K562 (cell line): Measurements from ENCODE around the gene SMG7. TPM values are rescaled to one million over a fixed set of nuclear protein-coding genes. Genes with fewer than 3 reads are reported as not detected.

Source experiments
- ATAC-seq: fragments of 200-7000 bp; cut with Tn5 transposase; 3 replicates; pipeline ENCODE4 v1.9.1; 2020; ENCODE audit warnings: moderate library complexity
- BruUV-seq: library from RNA; stranded (reverse); fragments of 400-500 nt; replicated peaks from 2 replicates; lab custom pipeline; 2021; lab: Mats Ljungman, UMichigan
- CTCF ChIA-PET: fragments of 300-600 bp; formaldehyde crosslinking; extraction: SDS; loops from one replicate; lab custom pipeline; 2021; ENCODE audit warnings: low intra/inter-chr PET ratio; lab: Yijun Ruan, JAX
- POLR2A ChIA-PET: fragments of 300-600, 350-650 bp; sonication (Branson Sonifier 250); formaldehyde crosslinking; extraction: SDS; loops from one replicate; lab custom pipeline; 2021; ENCODE audit warnings: antibody characterized with exemption, inconsistent platforms; lab: Yijun Ruan, JAX
- DNase-seq, 4 experiments: peaks; one replicate each; pipeline versions ENCODE4 v3.0.0 to v3.0.0-alpha.2; 2011 to 2018; ENCODE audit warnings: low spot score in 3 of 4, mixed read lengths in 3 of 4; ENCODE audit errors: extremely low read depth in 1 of 4
- FAIRE-seq: peaks from 2 replicates; lab custom pipeline; 2011; peaks lifted over from hg19 to GRCh38; lab: Jason Lieb, UNC
- H2AFZ ChIP-seq: 2 replicates; pipeline ENCODE4 v1.6.0; 2011; ENCODE audit warnings: low read depth, low read length, control low read depth, inconsistent platforms
- H3K27ac ChIP-seq: fragments of 200-600 bp; 3 replicates; pipeline ENCODE4 v1.8.0; 2011; ENCODE audit warnings: low read depth, mild to moderate bottlenecking, control low read depth, inconsistent platforms, low read length, moderate library complexity, mixed read lengths; ENCODE audit errors: extremely low read depth
- H3K27me3 ChIP-seq, 2 experiments: fragments of 300-600 bp in 1 of 2; 2 replicates in 1 of 2; 3 replicates in 1 of 2; pipeline versions ENCODE4 v1.6.0 to v1.8.0; 2011; ENCODE audit warnings: inconsistent platforms in 2 of 2, low read length in 2 of 2, mild to moderate bottlenecking in 1 of 2, mixed read lengths in 1 of 2, moderate library complexity in 1 of 2; ENCODE audit not compliant: control insufficient read depth in 2 of 2, insufficient read depth in 2 of 2
- H3K36me3 ChIP-seq: fragments of 300-600 bp; 3 replicates; pipeline ENCODE4 v1.8.0; 2011; ENCODE audit warnings: mild to moderate bottlenecking, low read length, inconsistent platforms; ENCODE audit not compliant: control insufficient read depth, insufficient read depth
- H3K4me1 ChIP-seq, 2 experiments: fragments of 200-600 bp in 1 of 2; replicated peaks in 1 of 2; 2 replicates in 1 of 2; 3 replicates in 1 of 2; pipeline versions ENCODE4 v1.5.1 to v1.8.0; 2011; ENCODE audit warnings: inconsistent platforms in 2 of 2, low read length in 2 of 2, mild to moderate bottlenecking in 1 of 2, mixed read lengths in 1 of 2, moderate library complexity in 1 of 2; ENCODE audit not compliant: control insufficient read depth in 2 of 2, insufficient read depth in 2 of 2
- H3K4me2 ChIP-seq: 2 replicates; pipeline ENCODE4 v1.6.1; 2011; ENCODE audit warnings: low read length, control low read depth, inconsistent platforms, mixed read lengths; ENCODE audit not compliant: insufficient read depth
- H3K4me3 ChIP-seq: fragments of 200-600 bp; sonication (generic), shearing (Covaris generic); 2 replicates; pipeline ENCODE4 v1.5.1; 2016; ENCODE audit warnings: control low read depth, inconsistent platforms
- H3K79me2 ChIP-seq: fragments of 200-600 bp; 3 replicates; pipeline ENCODE4 v1.8.0; 2011; ENCODE audit warnings: low read length, inconsistent platforms; ENCODE audit not compliant: control insufficient read depth, insufficient read depth
- H3K9ac ChIP-seq, 2 experiments: 2 replicates each; pipeline versions ENCODE4 v1.6.0 to v1.6.1; 2011; ENCODE audit warnings: low read depth in 2 of 2, low read length in 2 of 2, control low read depth in 1 of 2, inconsistent platforms in 1 of 2, mild to moderate bottlenecking in 1 of 2, mixed read lengths in 1 of 2; ENCODE audit not compliant: insufficient read depth in 1 of 2
- H3K9me1 ChIP-seq: one replicate; pipeline ENCODE4 v1.6.0; 2011; ENCODE audit warnings: inconsistent platforms, mild to moderate bottlenecking, low read length, moderate library complexity; ENCODE audit not compliant: control insufficient read depth, insufficient read depth
- H3K9me3 ChIP-seq: replicated peaks from 2 replicates; pipeline ENCODE4 v1.5.1; 2011; ENCODE audit warnings: low read depth, low read length, inconsistent platforms; ENCODE audit not compliant: control insufficient read depth, insufficient read depth
- H4K20me1 ChIP-seq: replicated peaks from 2 replicates; pipeline ENCODE4 v1.6.1; 2011; ENCODE audit warnings: low read length, inconsistent platforms, mixed read lengths; ENCODE audit not compliant: control insufficient read depth, insufficient read depth
- ARID1B ChIP-seq: fragments of 450-650 bp; IDR thresholded peaks from 2 replicates; pipeline ENCODE4 v1.6.1; 2016; ENCODE audit warnings: antibody characterized with exemption, mild to moderate bottlenecking, inconsistent platforms
- CBFA2T3 ChIP-seq: fragments of 450-650 bp; IDR thresholded peaks from 2 replicates; pipeline ENCODE4 v1.6.1; 2017
- CTBP1 ChIP-seq: fragments of 450-650 bp; IDR thresholded peaks from 2 replicates; pipeline ENCODE4 v1.6.1; 2016; ENCODE audit warnings: borderline replicate concordance
- ELF4 ChIP-seq: fragments of 450-650 bp; formaldehyde crosslinking; IDR thresholded peaks from 2 replicates; pipeline ENCODE4 v1.4.0; 2022; ENCODE audit warnings: missing genetic modification characterization
- ETV5 ChIP-seq: sonication (generic); formaldehyde crosslinking; IDR thresholded peaks from 2 replicates; pipeline ENCODE4 v1.4.0; 2020; ENCODE audit warnings: low read depth, mild to moderate bottlenecking, missing genetic modification reagents
- HDGF ChIP-seq: fragments of 450-650 bp; IDR thresholded peaks from 2 replicates; pipeline ENCODE4 v1.6.1; 2016
- NFYB ChIP-seq: IDR thresholded peaks from 2 replicates; pipeline ENCODE4 v1.6.1; 2011; ENCODE audit warnings: mild to moderate bottlenecking, moderate library complexity; ENCODE audit not compliant: insufficient read length; ENCODE audit errors: extremely low read depth
- POLR3G ChIP-seq: IDR thresholded peaks from 2 replicates; pipeline ENCODE4 v1.6.1; 2011; ENCODE audit not compliant: insufficient read length, insufficient replicate concordance; ENCODE audit errors: extremely low read depth
- SMC3 ChIP-seq: conservative IDR thresholded peaks from 2 replicates; pipeline ENCODE4 v1.6.1; 2011; ENCODE audit warnings: low read depth, low read length, improper control_type of control experiment; ENCODE audit not compliant: insufficient read depth
- TRIM24 ChIP-seq, 2 experiments: fragments of 450-650 bp; IDR thresholded peaks; 2 replicates each; pipeline ENCODE4 v1.6.1; 2016
- ZEB2 ChIP-seq: fragments of 450-650 bp; IDR thresholded peaks from 2 replicates; pipeline ENCODE4 v1.6.1; 2016
- ZNF583 ChIP-seq: fragments of 250-450 bp; sonication (Bioruptor Pico); IDR thresholded peaks from 2 replicates; pipeline ENCODE4 v1.4.0; 2020
- ZNF766 ChIP-seq: fragments of 200-800 bp; sonication (Bioruptor generic); conservative IDR thresholded peaks from 2 replicates; pipeline ENCODE4 v1.6.1; 2016; ENCODE audit warnings: missing genetic modification characterization, missing compliant biosample characterization
- WGBS: fragments of 100-300 bp; shearing (Covaris generic); methylation state at CpG from one replicate; pipeline ENCODE4 v1.1.6; 2016; ENCODE audit warnings: low coverage, mixed read lengths; ENCODE audit not compliant: insufficient coverage; ENCODE audit errors: missing lambda C conversion rate; 5-methylcytosine and 5-hydroxymethylcytosine counted together
- in situ Hi-C: fragments of 300-500 bp; cut with MboI; formaldehyde crosslinking; loops from 4 replicates; pipeline ENCODE4 v1.15.0; 2018; ENCODE audit warnings: inconsistent platforms, mixed read lengths
- intact Hi-C: fragments of 100-400 bp; cut with micrococcal nuclease; formaldehyde crosslinking; loops from 2 replicates; pipeline ENCODE4 v1.14.2; 2022
- polyA plus RNA-seq, 8 experiments: library from polyadenylated mRNA; depleted of rRNA in 4 of 8; stranded (reverse) in 5 of 8; unstranded in 3 of 8; fragments of >200 nt; fragmentation: Nextera tagmentation in 2 of 8; fragmentation: Illumina TruSeq in 1 of 8; extraction: Ambion mirVana in 2 of 8; extraction: Trizol in 1 of 8; gene quantifications; 2 replicates each; pipeline versions ENCODE4 v1.2.1 to v1.2.3, GENCODE V29; 2011 to 2014; ENCODE audit warnings: inconsistent platforms in 1 of 8, missing spikeins in 1 of 8
- total RNA-seq, 7 experiments: library from RNA; depleted of rRNA in 6 of 7; stranded (reverse); fragments of >200 nt in 6 of 7; fragmentation: Illumina TruSeq in 2 of 7; extraction: Trizol in 2 of 7; gene quantifications; 2 replicates each; pipeline versions ENCODE4 v1.2.1 to v1.2.3, GENCODE V29; 2011 to 2021; ENCODE audit warnings: low replicate concordance in 1 of 7
- TF ChIP-seq, protein P1 (sequence below), 2 experiments: fragments of 450-650 bp; IDR thresholded peaks; 2 replicates each; pipeline ENCODE4 v1.6.1; 2016; ENCODE audit warnings: mild to moderate bottlenecking in 2 of 2, borderline replicate concordance in 1 of 2, low read depth in 1 of 2, moderate library complexity in 1 of 2
- TF ChIP-seq, protein P2 (sequence below): fragments of 250-450 bp; sonication (Bioruptor Pico); IDR thresholded peaks from 2 replicates; pipeline ENCODE4 v1.9.0; 2021; ENCODE audit warnings: mild to moderate bottlenecking

Gene SMG7
- total and polyA plus RNA-seq, 9 of the 15 experiments (the other 6 are each of a cell fraction or from before 2014, with no cell fraction given): 12.4 to 74.6 (median 29.0) TPM

DNA sequence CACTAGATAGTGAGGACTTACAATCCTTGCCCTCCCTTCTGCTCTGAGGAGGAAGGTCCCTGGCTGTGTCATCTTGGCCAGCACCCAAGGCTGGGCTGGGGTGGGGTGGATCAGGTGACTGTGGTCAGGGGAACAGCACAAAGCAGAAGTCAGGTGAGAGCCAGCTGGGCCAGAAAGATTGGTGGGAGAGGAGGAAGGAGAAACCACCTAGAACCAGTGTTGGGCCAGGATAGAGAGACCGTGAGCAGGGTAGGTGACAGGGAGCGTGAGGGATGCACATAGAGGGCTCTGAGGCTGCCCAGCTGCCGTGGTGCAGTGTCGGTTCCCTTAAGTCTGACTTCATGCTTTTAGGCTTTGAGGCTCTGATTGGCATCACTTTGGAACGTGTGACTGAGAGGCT, 95.3 kb downstream of the SMG7 start:
- under 1% methylated on average over 5 of the region's 5 CpGs for WGBS
- Histone ChIP-seq H2AFZ (no peak overlapping the region), H3K4me1 (peaks cover 10 to 13% of the 10 kb centered on the region in 2 experiments), H3K79me2 (no peaks in the 10 kb centered on the region), H3K27me3 (peaks cover 19 to 32% of the 10 kb centered on the region in 2 experiments), H3K27ac (no peak overlapping the region), H3K4me2 (peak overlapping the region; percentile 31; the same call in 1 of the 2 replicates), H3K9me1 (no peaks in the 10 kb centered on the region), H3K9me3 (no peaks in the 10 kb centered on the region), H3K36me3 (no peaks in the 10 kb centered on the region), H3K4me3 (no peak overlapping the region), H3K9ac (0 out of 4 replicates have a peak overlapping the region, but pooled peaks of 1 of the 2 experiments have one; percentile 23), H4K20me1 (0 out of 2 replicates have a peak, but pooled peaks cover 5% of the 10 kb centered on the region)
- intact Hi-C loops: no loop called here
- in situ Hi-C loops: no loop called here
- DNase-seq (peak; percentile 34 to 81 (median 58)), FAIRE-seq (no peak), ATAC-seq (peak; percentile 81)
- POLR2A ChIA-PET: interaction anchor here (0.7 to 2.9 kb wide), 2 partner anchors 10 to 96 kb away, joined by 3 to 19 read pairs; no protein-coding TSS in a partner anchor
- CTCF ChIA-PET: no interaction called here
- no TSS peak for BruUV-seq
- TF ChIP-seq, protein P1, sequence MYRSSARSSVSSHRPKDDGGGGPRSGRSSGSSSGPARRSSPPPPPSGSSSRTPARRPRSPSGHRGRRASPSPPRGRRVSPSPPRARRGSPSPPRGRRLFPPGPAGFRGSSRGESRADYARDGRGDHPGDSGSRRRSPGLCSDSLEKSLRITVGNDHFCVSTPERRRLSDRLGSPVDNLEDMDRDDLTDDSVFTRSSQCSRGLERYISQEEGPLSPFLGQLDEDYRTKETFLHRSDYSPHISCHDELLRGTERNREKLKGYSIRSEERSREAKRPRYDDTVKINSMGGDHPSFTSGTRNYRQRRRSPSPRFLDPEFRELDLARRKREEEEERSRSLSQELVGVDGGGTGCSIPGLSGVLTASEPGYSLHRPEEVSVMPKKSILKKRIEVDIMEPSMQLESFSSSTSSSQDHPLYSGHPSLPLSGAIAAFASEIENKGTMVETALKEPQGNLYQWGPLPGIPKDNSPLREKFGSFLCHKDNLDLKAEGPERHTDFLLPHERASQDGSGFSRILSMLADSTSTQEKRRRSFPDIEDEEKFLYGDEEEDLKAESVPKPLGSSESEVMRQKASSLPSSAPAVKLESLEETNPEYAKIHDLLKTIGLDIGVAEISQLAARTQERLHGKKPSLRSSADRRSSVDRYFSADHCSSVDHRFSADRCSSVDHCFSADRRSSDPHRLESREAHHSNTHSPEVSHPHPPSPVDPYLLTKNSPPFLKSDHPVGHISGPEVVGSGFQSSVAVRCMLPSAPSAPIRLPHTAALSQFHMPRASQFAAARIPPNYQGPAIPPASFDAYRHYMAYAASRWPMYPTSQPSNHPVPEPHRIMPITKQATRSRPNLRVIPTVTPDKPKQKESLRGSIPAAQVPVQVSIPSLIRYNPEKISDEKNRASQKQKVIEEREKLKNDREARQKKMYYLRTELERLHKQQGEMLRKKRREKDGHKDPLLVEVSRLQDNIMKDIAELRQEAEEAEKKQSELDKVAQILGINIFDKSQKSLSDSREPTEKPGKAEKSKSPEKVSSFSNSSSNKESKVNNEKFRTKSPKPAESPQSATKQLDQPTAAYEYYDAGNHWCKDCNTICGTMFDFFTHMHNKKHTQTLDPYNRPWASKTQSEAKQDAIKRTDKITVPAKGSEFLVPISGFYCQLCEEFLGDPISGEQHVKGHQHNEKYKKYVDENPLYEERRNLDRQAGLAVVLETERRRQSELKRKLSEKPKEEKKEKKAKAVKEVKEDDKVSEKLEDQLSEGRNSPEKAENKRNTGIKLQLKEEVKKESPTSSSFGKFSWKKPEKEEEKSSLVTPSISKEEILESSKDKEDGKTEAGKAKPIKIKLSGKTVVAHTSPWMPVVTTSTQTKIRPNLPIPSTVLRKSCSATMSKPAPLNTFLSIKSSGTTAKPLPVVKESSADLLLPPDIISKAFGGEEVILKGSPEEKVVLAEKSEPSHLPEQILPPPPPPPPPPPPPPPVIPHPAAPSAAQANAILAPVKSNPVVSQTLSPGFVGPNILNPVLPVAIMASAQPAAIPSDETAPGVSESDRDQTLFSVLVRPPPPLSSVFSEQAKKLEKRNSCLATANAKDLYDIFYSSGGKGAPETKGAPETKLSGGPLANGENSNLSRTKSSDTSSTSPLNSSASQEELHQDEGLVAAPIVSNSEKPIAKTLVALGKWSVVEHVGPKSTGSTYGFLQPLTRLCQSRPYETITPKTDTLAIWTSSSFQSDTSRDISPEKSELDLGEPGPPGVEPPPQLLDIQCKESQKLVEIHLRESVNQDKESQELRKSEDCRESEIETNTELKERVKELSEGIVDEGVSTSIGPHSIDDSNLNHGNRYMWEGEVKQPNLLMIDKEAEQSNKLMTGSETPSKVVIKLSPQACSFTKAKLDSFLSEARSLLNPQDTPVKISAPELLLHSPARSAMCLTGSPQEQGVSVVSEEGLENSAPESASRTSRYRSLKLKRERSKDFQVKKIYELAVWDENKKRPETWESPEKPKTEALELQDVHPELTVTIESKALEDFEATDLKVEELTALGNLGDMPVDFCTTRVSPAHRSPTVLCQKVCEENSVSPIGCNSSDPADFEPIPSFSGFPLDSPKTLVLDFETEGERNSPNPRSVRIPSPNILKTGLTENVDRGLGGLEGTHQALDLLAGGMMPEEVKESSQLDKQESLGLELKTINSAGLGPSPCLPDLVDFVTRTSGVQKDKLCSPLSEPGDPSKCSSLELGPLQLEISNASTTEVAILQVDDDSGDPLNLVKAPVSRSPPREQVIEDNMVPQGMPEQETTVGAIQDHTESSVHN (IDR thresholded peaks at IDR 0.05; ENCODE audit: borderline replicate concordance in 1 of 2, low read depth in 1 of 2): peak in 1 of 2 experiments; percentile 97; a peak in 2 of 4 replicates
- 0 out of 2 replicates have a peak, but pooled peaks have one; percentile 45 for TF ChIP-seq ZNF583 (CRISPR knock-in tag)
- peak; percentile 90 for TF ChIP-seq ZEB2
- no peak for TF ChIP-seq ETV5 (CRISPR knock-in tag)
- peak; percentile 37; the same call in 1 of the 2 replicates for TF ChIP-seq ELF4 (CRISPR knock-in tag)
- peak; percentile 69 to 80 for TF ChIP-seq TRIM24 (IDR thresholded peaks at IDR 0.05)
- TF ChIP-seq NFYB: no peak
- TF ChIP-seq, protein P2, sequence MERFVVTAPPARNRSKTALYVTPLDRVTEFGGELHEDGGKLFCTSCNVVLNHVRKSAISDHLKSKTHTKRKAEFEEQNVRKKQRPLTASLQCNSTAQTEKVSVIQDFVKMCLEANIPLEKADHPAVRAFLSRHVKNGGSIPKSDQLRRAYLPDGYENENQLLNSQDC: no peak
- peak; percentile 95 for TF ChIP-seq CTBP1
- peak; percentile 83 for TF ChIP-seq ARID1B
- no peak for TF ChIP-seq POLR3G
- TF ChIP-seq ZNF766 (CRISPR knock-in tag): peak; percentile 89
- TF ChIP-seq SMC3: no peak
- 0 out of 2 replicates have a peak, but pooled peaks have one; percentile 3 for TF ChIP-seq HDGF
- peak; percentile 84 for TF ChIP-seq CBFA2T3
